SJSA1 (cell line): ENCODE results near the gene YY2. TPM values are rescaled to one million over a fixed set of nuclear protein-coding genes. Genes with fewer than 3 reads are reported as not detected.

Experiments
- DNase-seq, 2 experiments: peaks; one replicate each; pipeline ENCODE4 v3.0.0-alpha.2; 2015 to 2020; ENCODE audit warnings: low spot score in 2 of 2, low read depth in 1 of 2
- H3K27ac ChIP-seq: fragments of 250-450 bp; sonication (Bioruptor Pico); 2 replicates; pipeline ENCODE4 v1.5.1; 2020; ENCODE audit warnings: mild to moderate bottlenecking, moderate library complexity
- H3K27me3 ChIP-seq: fragments of 250-450 bp; sonication (Bioruptor Pico); replicated peaks from 2 replicates; pipeline ENCODE4 v1.5.1; 2020; ENCODE audit warnings: mild to moderate bottlenecking, moderate library complexity
- H3K36me3 ChIP-seq: fragments of 250-450 bp; sonication (Bioruptor Pico); 2 replicates; pipeline ENCODE4 v1.5.1; 2020; ENCODE audit warnings: mild to moderate bottlenecking
- H3K4me1 ChIP-seq: fragments of 250-450 bp; sonication (Bioruptor Pico); replicated peaks from 2 replicates; pipeline ENCODE4 v1.6.1; 2021; ENCODE audit warnings: mild to moderate bottlenecking
- H3K4me3 ChIP-seq: fragments of 250-450 bp; sonication (Bioruptor Pico); 2 replicates; pipeline ENCODE4 v1.5.1; 2020; ENCODE audit warnings: mild to moderate bottlenecking
- H3K9me3 ChIP-seq: fragments of 250-450 bp; sonication (Bioruptor Pico); replicated peaks from 2 replicates; pipeline ENCODE4 v1.5.1; 2020; ENCODE audit warnings: mild to moderate bottlenecking
- total RNA-seq: library from RNA; depleted of rRNA; stranded (reverse); fragments of >200 nt; shearing (Covaris generic); gene quantifications from 2 replicates; pipeline ENCODE4 v1.2.3, GENCODE V29; 2014; rRNA removed

The YY2 gene
- total RNA-seq, 1 experiment from 2014 or later, result 1.7 TPM

- Histone ChIP-seq H3K36me3 (no peaks in the 10 kb centered on the region), H3K9me3 (no peaks in the 10 kb centered on the region), H3K4me1 (no peaks in the 10 kb centered on the region), H3K4me3 (no peak overlapping the region), H3K27ac (no peak overlapping the region), H3K27me3 (no peaks in the 10 kb centered on the region)
- DNase-seq, result no peak
These were observed 50.2 kb downstream of the YY2 start for GRCh38 chrX:21905953-21906352.

- Histone ChIP-seq H3K27me3 (no peaks in the 10 kb centered on the region), H3K27ac (no peak overlapping the region), H3K36me3 (no peaks in the 10 kb centered on the region), H3K4me1 (no peaks in the 10 kb centered on the region), H3K4me3 (no peak overlapping the region), H3K9me3 (no peaks in the 10 kb centered on the region)
- no peak for DNase-seq
These were observed 51.5 kb downstream of the YY2 start for GRCh38 chrX:21907260-21907659.

Other genes starting within 250 kb of the YY2 start
- not detected in 2 replicates for gene KLHL34, start 197.7 kb upstream of the YY2 start, total RNA-seq
- not detected in 2 replicates for gene SMPX, start 97.9 kb upstream of the YY2 start, total RNA-seq
- gene MBTPS2, start 16.4 kb upstream of the YY2 start, total RNA-seq, result 7.9 and 10.1 TPM in 2 replicates
- gene SMS, start 84.7 kb downstream of the YY2 start, total RNA-seq, result 429 and 437 TPM in 2 replicates
- 0.16 TPM in 1 of 2 replicates, not detected in the other for gene PHEX, start 176.3 kb downstream of the YY2 start, total RNA-seq